Esophagus muscularis mucosa (tissue), 4 donors: ENCODE data around the gene NGEF. TPM values are rescaled to one million over a fixed set of nuclear protein-coding genes. Genes with fewer than 3 reads are reported as not detected.

Source experiments
- DNase-seq: peaks from one replicate; pipeline ENCODE4 v3.0.0-alpha.2; 2017; ENCODE audit errors: extremely low spot score
- H3K27ac ChIP-seq, 4 donors: fragments of 200-600 bp; sonication (generic); replicated peaks in 1 of 4; 1 replicate in 3 of 4; 2 replicates in 1 of 4; pipeline ENCODE4 v1.5.1; 2016 to 2019; ENCODE audit warnings: mild to moderate bottlenecking in 1 of 4
- H3K27me3 ChIP-seq, 4 donors: fragments of 200-600 bp; sonication (generic); one replicate each; pipeline versions ENCODE4 v1.5.1 to v1.6.0; 2016 to 2019
- H3K36me3 ChIP-seq, 4 donors: fragments of 200-600 bp; sonication (generic); one replicate each; pipeline ENCODE4 v1.5.1; 2016 to 2019
- H3K4me1 ChIP-seq, 4 donors: fragments of 200-600 bp; sonication (generic); one replicate each; pipeline ENCODE4 v1.5.1; 2016 to 2019
- H3K4me3 ChIP-seq, 4 donors: fragments of 200-600 bp; sonication (generic); 1 replicate in 2 of 4; 2 replicates in 2 of 4; pipeline ENCODE4 v1.5.1; 2016 to 2019; ENCODE audit warnings: mild to moderate bottlenecking in 4 of 4, moderate library complexity in 1 of 4
- H3K9me3 ChIP-seq, 4 donors: fragments of 200-600 bp; sonication (generic); 1 replicate in 3 of 4; 2 replicates in 1 of 4; pipeline ENCODE4 v1.5.1; 2016 to 2019
- CTCF ChIP-seq, 3 experiments: fragments of 200-600 bp in 2 of 3; fragments of 450-650 bp in 1 of 3; sonication (generic) in 2 of 3; IDR thresholded peaks; one replicate each; pipeline ENCODE4 v1.5.1; 2017 to 2019; ENCODE audit warnings: antibody characterized with exemption in 3 of 3, mild to moderate bottlenecking in 2 of 3, moderate library complexity in 1 of 3
- EP300 ChIP-seq: sonication (generic); formaldehyde crosslinking; IDR thresholded peaks from one replicate; pipeline ENCODE4 v1.6.1; 2017; ENCODE audit warnings: antibody characterized with exemption
- POLR2A ChIP-seq: fragments of 450-650 bp; IDR thresholded peaks from one replicate; pipeline ENCODE4 v1.6.1; 2017; ENCODE audit warnings: antibody characterized with exemption, moderate library complexity, mild to moderate bottlenecking, low read depth
- POLR2AphosphoS5 ChIP-seq, 2 donors: sonication (generic); formaldehyde crosslinking; IDR thresholded peaks; one replicate each; pipeline ENCODE4 v1.6.1; 2017; ENCODE audit warnings: antibody characterized with exemption in 2 of 2
- WGBS: methylation state at CpG from one replicate; pipeline ENCODE4 v1.1.5; 2018; 5-methylcytosine and 5-hydroxymethylcytosine counted together
- intact Hi-C: fragments of 100-400 bp; cut with DNase I; formaldehyde crosslinking; loops from one replicate; pipeline ENCODE4 v1.15.1; 2023
- total RNA-seq, 4 donors: library from RNA; depleted of rRNA; stranded (reverse); fragments of >200 nt; gene quantifications; one replicate each; pipeline versions ENCODE4 v1.1.0 to v1.2.1, GENCODE V29; 2016

NGEF gene
- total RNA-seq, 4 donors from 2014 or later: 0.33 to 0.98 (median 0.52) TPM; not detected in 1

- intact Hi-C loops: no loop called here
- Histone ChIP-seq H3K4me1 (no peaks in the 10 kb centered on the region), H3K9me3 (no peaks in the 10 kb centered on the region), H3K27ac (no peak overlapping the region), H3K36me3 (no peaks in the 10 kb centered on the region), H3K27me3 (no peaks in the 10 kb centered on the region), H3K4me3 (no peak overlapping the region)
- TF ChIP-seq POLR2AphosphoS5 (IDR thresholded peaks at IDR 0.05) (no peak), CTCF (IDR thresholded peaks at IDR 0.05) (no peak), POLR2A (no peak), EP300 (no peak)
- no peak for DNase-seq
- WGBS: 74% methylated on average over 25 of the region's 27 CpGs
Observed at GRCh38 chr2:233031556-233032500, 18.8 kb upstream of the NGEF start.

- TF ChIP-seq POLR2A: no peak
- no peak for TF ChIP-seq POLR2AphosphoS5 (IDR thresholded peaks at IDR 0.05)
- TF ChIP-seq EP300: no peak
- no peak for TF ChIP-seq CTCF (IDR thresholded peaks at IDR 0.05)
- no peak for DNase-seq
Observed at GRCh38 chr2:233029321-233029720, 16.3 kb upstream of the NGEF start.

DNA sequence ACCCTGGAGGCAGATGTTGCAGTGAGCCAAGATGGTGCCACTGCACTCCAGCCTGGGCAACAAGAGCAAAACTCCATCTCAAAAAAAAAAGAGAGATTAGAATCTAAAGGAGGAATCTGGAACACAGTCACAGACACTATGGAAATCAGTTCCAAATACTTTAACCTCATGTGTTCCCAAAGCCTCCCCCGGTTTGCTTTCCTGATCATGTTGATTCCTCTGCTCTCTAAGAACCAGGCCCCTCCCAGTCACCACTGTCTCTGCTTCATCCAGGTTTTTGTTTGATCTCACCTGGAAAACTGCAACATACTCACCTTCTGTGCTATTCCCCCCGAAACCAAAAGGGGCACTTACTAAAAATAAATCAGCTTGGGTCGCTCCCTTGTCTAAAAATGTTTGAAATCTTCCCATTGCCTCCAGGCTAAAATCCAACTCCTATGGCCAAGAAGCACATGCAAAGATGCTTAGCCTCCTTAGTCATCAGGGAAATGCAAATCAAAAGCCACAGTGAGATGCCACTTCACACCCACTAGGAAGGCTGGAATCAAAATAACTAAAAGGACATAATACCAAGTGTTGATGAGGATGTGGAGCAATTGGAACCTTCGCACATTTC is 13.2 kb upstream of the NGEF start:
- no peaks in the 10 kb centered on the region for H3K27me3 ChIP-seq
- no peak for DNase-seq
- H3K36me3 ChIP-seq: no peaks in the 10 kb centered on the region
- intact Hi-C loops: no loop called here
- no peak for TF ChIP-seq EP300
- TF ChIP-seq POLR2A: no peak
- TF ChIP-seq POLR2AphosphoS5 (IDR thresholded peaks at IDR 0.05): no peak
- TF ChIP-seq CTCF (IDR thresholded peaks at IDR 0.05): no peak
- WGBS: 75% methylated on average over 4 of the region's 4 CpGs
- no peaks in the 10 kb centered on the region for H3K9me3 ChIP-seq
- no peak overlapping the region for H3K27ac ChIP-seq
- no peak overlapping the region for H3K4me3 ChIP-seq
- H3K4me1 ChIP-seq: no peaks in the 10 kb centered on the region

More at GRCh38 chr2:233029321-233029720, 16.3 kb upstream of the NGEF start:
- no peak overlapping the region for H3K27ac ChIP-seq
- H3K4me3 ChIP-seq: no peak overlapping the region
- intact Hi-C loops: no loop called here
- H3K36me3 ChIP-seq: no peaks in the 10 kb centered on the region
- H3K27me3 ChIP-seq: no peaks in the 10 kb centered on the region
- H3K9me3 ChIP-seq: no peaks in the 10 kb centered on the region
- H3K4me1 ChIP-seq: no peaks in the 10 kb centered on the region
- WGBS: 90% methylated on average over 9 of the region's 9 CpGs

- 81% methylated on average over 7 of the region's 7 CpGs for WGBS
- intact Hi-C loops: no loop called here
- H3K4me1 ChIP-seq: no peaks in the 10 kb centered on the region
- TF ChIP-seq POLR2A: no peak
- no peak for TF ChIP-seq EP300
- no peak for TF ChIP-seq POLR2AphosphoS5 (IDR thresholded peaks at IDR 0.05)
- no peak for TF ChIP-seq CTCF (IDR thresholded peaks at IDR 0.05)
- H3K4me3 ChIP-seq: no peak overlapping the region
- H3K9me3 ChIP-seq: no peaks in the 10 kb centered on the region
- no peak for DNase-seq
- no peaks in the 10 kb centered on the region for H3K27me3 ChIP-seq
- no peaks in the 10 kb centered on the region for H3K36me3 ChIP-seq
- H3K27ac ChIP-seq: no peak overlapping the region
Observed at GRCh38 chr2:233025706-233026105, 12.7 kb upstream of the NGEF start.
